GM23338 (cell line): Measurements from ENCODE around the gene RAD21L1. TPM values are rescaled to one million over a fixed set of nuclear protein-coding genes. Genes with fewer than 3 reads are reported as not detected.

Experiments
- ATAC-seq: fragments of 200-7000 bp; cut with Tn5 transposase; 3 replicates; pipeline ENCODE4 v1.9.1; 2020
- DNase-seq: peaks from one replicate; pipeline ENCODE4 v3.0.0-alpha.2; 2015; ENCODE audit warnings: low spot score
- H2AFZ ChIP-seq: fragments of 200-600 bp; sonication (generic); 2 replicates; pipeline ENCODE4 v1.8.0; 2016; ENCODE audit warnings: antibody characterized with exemption, mild to moderate bottlenecking, moderate library complexity
- H3F3A ChIP-seq: fragments of 200-600 bp; sonication (generic); replicated peaks from 2 replicates; pipeline ENCODE4 v1.8.0; 2017; ENCODE audit warnings: antibody characterized with exemption, mixed run types, low read depth
- H3K27ac ChIP-seq: fragments of 200-600 bp; sonication (generic); 2 replicates; pipeline ENCODE4 v1.6.1; 2016; ENCODE audit warnings: low read depth
- H3K27me3 ChIP-seq: fragments of 200-600 bp; sonication (generic); 2 replicates; pipeline ENCODE4 v1.8.0; 2016; ENCODE audit warnings: mild to moderate bottlenecking, mixed run types, moderate library complexity; ENCODE audit not compliant: insufficient read depth
- H3K36me3 ChIP-seq: fragments of 200-600 bp; sonication (generic); 2 replicates; pipeline ENCODE4 v1.8.0; 2016; ENCODE audit warnings: mild to moderate bottlenecking; ENCODE audit not compliant: insufficient read depth
- H3K4me1 ChIP-seq: fragments of 200-600 bp; sonication (generic); 2 replicates; pipeline ENCODE4 v1.8.0; 2016; ENCODE audit warnings: mild to moderate bottlenecking, moderate library complexity; ENCODE audit not compliant: insufficient read depth
- H3K4me2 ChIP-seq: fragments of 200-600 bp; sonication (generic); 2 replicates; pipeline ENCODE4 v1.7.1; 2017; ENCODE audit warnings: mixed run types
- H3K4me3 ChIP-seq: fragments of 200-600 bp; sonication (generic); 2 replicates; pipeline ENCODE4 v1.6.1; 2016; ENCODE audit warnings: mixed run types
- H3K79me2 ChIP-seq: fragments of 200-600 bp; sonication (generic); replicated peaks from 2 replicates; pipeline ENCODE4 v1.8.0; 2017; ENCODE audit warnings: mild to moderate bottlenecking; ENCODE audit not compliant: insufficient read depth
- H3K9me2 ChIP-seq: fragments of 200-600 bp; sonication (generic); 2 replicates; pipeline ENCODE4 v1.8.0; 2017; ENCODE audit not compliant: insufficient read depth
- H4K20me1 ChIP-seq: fragments of 200-600 bp; sonication (generic); replicated peaks from 2 replicates; pipeline ENCODE4 v1.8.0; 2017; ENCODE audit warnings: mild to moderate bottlenecking; ENCODE audit not compliant: insufficient read depth
- H3K27ac Mint-ChIP-seq: 2 replicates; pipeline ENCODE4 v1.8.0; 2020; ENCODE audit warnings: inconsistent platforms, mild to moderate bottlenecking, moderate library complexity, mixed read lengths
- H3K27me3 Mint-ChIP-seq: 3 replicates; pipeline ENCODE4 v1.8.0; 2022; ENCODE audit warnings: low read depth, mild to moderate bottlenecking, moderate library complexity, mixed read lengths, inconsistent platforms; ENCODE audit not compliant: insufficient read depth, poor library complexity
- H3K36me3 Mint-ChIP-seq: 3 replicates; pipeline ENCODE4 v1.8.0; 2021; ENCODE audit warnings: low read depth, mild to moderate bottlenecking, inconsistent platforms, moderate library complexity, mixed read lengths
- H3K4me1 Mint-ChIP-seq: 3 replicates; pipeline ENCODE4 v1.8.0; 2020; ENCODE audit warnings: mild to moderate bottlenecking, inconsistent platforms, mixed read lengths
- H3K4me3 Mint-ChIP-seq: 3 replicates; pipeline ENCODE4 v1.8.0; 2021; ENCODE audit warnings: moderate library complexity, mild to moderate bottlenecking, inconsistent platforms, mixed read lengths
- H3K9me3 Mint-ChIP-seq: 3 replicates; pipeline ENCODE4 v1.8.0; 2020; ENCODE audit warnings: moderate library complexity, mild to moderate bottlenecking, inconsistent platforms, mixed read lengths
- EZH2 ChIP-seq: fragments of 200-600 bp; sonication (generic); IDR thresholded peaks from one replicate; pipeline ENCODE4 v1.8.0; 2017; ENCODE audit warnings: antibody characterized with exemption, mild to moderate bottlenecking, low read depth; ENCODE audit not compliant: unreplicated experiment
- EZH2phosphoT487 ChIP-seq: fragments of 200-600 bp; sonication (generic); IDR thresholded peaks from one replicate; pipeline ENCODE4 v1.8.1; 2018; ENCODE audit warnings: antibody characterized with exemption; ENCODE audit not compliant: unreplicated experiment
- JUNB ChIP-seq: IDR thresholded peaks from one replicate; pipeline ENCODE4 v1.6.1; 2016; ENCODE audit warnings: antibody characterized with exemption; ENCODE audit not compliant: unreplicated experiment
- POLR2AphosphoS5 ChIP-seq: IDR thresholded peaks from 2 replicates; pipeline ENCODE4 v1.6.1; 2016; ENCODE audit warnings: antibody characterized with exemption, low read depth
- ZNF114 ChIP-seq: fragments of 250-450 bp; sonication (Bioruptor Pico); IDR thresholded peaks from 2 replicates; pipeline ENCODE4 v1.5.0; 2020; ENCODE audit warnings: mild to moderate bottlenecking, moderate library complexity
- ZNF331 ChIP-seq: fragments of 250-450 bp; sonication (Bioruptor Pico); IDR thresholded peaks from 2 replicates; pipeline ENCODE4 v1.5.0; 2020; ENCODE audit warnings: low read depth, mild to moderate bottlenecking, moderate library complexity
- polyA plus RNA-seq: library from polyadenylated mRNA; unstranded; fragments of >200 nt; fragmentation: Nextera tagmentation; extraction: Ambion mirVana; gene quantifications from 2 replicates; pipeline ENCODE4 v1.2.1, GENCODE V29; 2016
- total RNA-seq: library from RNA; depleted of rRNA; stranded (reverse); fragments of >200 nt; shearing (Covaris generic); gene quantifications from 2 replicates; pipeline ENCODE4 v1.2.3, GENCODE V29; 2014
- TF ChIP-seq, protein P1 (sequence below): fragments of 250-450 bp; sonication (Bioruptor Pico); IDR thresholded peaks from 2 replicates; pipeline ENCODE4 v1.5.0; 2020; ENCODE audit warnings: mild to moderate bottlenecking, moderate library complexity
- TF ChIP-seq, protein P2 (sequence below): IDR thresholded peaks from 2 replicates; pipeline ENCODE4 v1.6.1; 2016; ENCODE audit warnings: antibody characterized with exemption

RAD21L1 gene
- total and polyA plus RNA-seq, 2 experiments from 2014 or later = 0.10 to 0.95 TPM

DNA sequence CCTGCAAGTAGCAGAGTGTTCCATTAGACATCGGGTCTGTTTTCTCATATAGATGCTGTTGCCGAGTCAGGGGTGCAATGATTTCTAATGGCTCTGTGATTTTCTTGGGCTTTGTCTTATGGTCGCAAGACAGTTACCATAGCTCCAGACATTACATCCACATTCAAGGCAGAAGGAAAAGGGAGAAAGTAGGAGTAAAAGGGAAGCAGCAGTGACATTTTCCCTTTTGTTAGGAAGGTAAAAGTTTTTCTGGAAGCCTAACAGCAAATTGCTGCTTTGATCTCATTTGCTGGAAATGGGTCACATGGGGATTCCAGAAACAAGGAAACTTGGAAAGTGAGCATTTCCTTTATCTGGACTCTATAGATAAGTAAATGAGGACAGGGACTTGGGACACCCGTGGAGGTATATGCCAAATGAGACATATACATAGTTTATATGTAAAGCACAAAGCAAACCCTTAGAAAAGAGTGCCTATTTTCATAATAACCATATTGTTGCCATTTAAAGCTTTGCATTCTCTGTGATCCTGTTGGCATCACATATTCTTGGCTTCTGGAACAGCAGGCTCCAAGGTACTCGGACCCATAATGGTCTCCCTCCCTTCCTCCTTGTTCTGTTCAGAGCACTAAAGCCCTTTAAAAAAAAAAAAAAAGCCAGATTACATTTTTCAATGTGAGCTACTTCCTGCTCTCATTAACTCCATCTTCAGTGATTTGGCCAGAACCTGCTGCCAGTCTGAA, 22.9 kb upstream of the RAD21L1 start, which contains the start of gene C20orf202 (continued):
- TF ChIP-seq, protein P1, sequence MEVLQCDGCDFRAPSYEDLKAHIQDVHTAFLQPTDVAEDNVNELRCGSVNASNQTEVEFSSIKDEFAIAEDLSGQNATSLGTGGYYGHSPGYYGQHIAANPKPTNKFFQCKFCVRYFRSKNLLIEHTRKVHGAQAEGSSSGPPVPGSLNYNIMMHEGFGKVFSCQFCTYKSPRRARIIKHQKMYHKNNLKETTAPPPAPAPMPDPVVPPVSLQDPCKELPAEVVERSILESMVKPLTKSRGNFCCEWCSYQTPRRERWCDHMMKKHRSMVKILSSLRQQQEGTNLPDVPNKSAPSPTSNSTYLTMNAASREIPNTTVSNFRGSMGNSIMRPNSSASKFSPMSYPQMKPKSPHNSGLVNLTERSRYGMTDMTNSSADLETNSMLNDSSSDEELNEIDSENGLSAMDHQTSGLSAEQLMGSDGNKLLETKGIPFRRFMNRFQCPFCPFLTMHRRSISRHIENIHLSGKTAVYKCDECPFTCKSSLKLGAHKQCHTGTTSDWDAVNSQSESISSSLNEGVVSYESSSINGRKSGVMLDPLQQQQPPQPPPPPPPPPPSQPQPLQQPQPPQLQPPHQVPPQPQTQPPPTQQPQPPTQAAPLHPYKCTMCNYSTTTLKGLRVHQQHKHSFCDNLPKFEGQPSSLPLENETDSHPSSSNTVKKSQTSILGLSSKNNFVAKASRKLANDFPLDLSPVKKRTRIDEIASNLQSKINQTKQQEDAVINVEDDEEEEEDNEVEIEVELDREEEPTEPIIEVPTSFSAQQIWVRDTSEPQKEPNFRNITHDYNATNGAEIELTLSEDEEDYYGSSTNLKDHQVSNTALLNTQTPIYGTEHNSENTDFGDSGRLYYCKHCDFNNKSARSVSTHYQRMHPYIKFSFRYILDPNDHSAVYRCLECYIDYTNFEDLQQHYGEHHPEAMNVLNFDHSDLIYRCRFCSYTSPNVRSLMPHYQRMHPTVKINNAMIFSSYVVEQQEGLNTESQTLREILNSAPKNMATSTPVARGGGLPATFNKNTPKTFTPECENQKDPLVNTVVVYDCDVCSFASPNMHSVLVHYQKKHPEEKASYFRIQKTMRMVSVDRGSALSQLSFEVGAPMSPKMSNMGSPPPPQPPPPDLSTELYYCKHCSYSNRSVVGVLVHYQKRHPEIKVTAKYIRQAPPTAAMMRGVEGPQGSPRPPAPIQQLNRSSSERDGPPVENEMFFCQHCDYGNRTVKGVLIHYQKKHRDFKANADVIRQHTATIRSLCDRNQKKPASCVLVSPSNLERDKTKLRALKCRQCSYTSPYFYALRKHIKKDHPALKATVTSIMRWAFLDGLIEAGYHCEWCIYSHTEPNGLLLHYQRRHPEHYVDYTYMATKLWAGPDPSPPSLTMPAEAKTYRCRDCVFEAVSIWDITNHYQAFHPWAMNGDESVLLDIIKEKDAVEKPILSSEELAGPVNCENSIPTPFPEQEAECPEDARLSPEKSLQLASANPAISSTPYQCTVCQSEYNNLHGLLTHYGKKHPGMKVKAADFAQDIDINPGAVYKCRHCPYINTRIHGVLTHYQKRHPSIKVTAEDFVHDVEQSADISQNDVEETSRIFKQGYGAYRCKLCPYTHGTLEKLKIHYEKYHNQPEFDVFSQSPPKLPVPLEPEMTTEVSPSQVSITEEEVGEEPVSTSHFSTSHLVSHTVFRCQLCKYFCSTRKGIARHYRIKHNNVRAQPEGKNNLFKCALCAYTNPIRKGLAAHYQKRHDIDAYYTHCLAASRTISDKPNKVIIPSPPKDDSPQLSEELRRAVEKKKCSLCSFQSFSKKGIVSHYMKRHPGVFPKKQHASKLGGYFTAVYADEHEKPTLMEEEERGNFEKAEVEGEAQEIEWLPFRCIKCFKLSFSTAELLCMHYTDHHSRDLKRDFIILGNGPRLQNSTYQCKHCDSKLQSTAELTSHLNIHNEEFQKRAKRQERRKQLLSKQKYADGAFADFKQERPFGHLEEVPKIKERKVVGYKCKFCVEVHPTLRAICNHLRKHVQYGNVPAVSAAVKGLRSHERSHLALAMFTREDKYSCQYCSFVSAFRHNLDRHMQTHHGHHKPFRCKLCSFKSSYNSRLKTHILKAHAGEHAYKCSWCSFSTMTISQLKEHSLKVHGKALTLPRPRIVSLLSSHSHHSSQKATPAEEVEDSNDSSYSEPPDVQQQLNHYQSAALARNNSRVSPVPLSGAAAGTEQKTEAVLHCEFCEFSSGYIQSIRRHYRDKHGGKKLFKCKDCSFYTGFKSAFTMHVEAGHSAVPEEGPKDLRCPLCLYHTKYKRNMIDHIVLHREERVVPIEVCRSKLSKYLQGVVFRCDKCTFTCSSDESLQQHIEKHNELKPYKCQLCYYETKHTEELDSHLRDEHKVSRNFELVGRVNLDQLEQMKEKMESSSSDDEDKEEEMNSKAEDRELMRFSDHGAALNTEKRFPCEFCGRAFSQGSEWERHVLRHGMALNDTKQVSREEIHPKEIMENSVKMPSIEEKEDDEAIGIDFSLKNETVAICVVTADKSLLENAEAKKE = no peak
- TF ChIP-seq JUNB = no peak

DNA sequence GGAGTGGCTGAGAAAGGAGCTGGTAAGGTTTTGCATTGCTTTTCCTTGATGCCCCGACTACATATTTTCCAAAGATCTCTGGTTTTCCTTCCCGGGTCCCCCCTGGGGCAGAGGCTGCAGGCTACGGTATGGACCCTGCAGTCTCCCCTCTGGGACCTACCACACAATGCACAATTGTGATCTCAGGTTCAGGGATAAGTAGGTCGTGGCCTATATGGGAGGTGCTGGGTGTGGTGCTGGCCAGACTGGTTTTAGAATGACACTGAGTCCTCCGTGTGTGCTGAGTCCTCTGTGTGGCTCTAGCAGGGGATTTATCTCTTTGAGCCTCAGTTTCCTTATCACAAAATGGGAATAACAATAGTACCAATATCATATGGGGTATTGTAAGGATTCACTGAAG, 22.2 kb upstream of the RAD21L1 start:
- no peak overlapping the region for H3K27ac Mint-ChIP-seq
- H4K20me1 ChIP-seq = no peaks in the 10 kb centered on the region; the same call in 1 of the 2 replicates
- H3K9me2 ChIP-seq = no peaks in the 10 kb centered on the region
- H3K4me1 ChIP-seq = no peaks in the 10 kb centered on the region
- no peak overlapping the region for H3K27ac ChIP-seq
- no peak overlapping the region for H3K4me2 ChIP-seq
- H3K9me3 Mint-ChIP-seq = no peaks in the 10 kb centered on the region
- no peaks in the 10 kb centered on the region for H3K4me1 Mint-ChIP-seq
- no peak overlapping the region for H3K4me3 ChIP-seq
- ATAC-seq (no peak; the same call in 2 of the 3 replicates), DNase-seq (no peak)
- no peaks in the 10 kb centered on the region for H3K27me3 ChIP-seq
- no peaks in the 10 kb centered on the region for H3F3A ChIP-seq
- no peaks in the 10 kb centered on the region for H3K79me2 ChIP-seq
- peaks cover 3% of the 10 kb centered on the region for H3K27me3 Mint-ChIP-seq
- H3K36me3 ChIP-seq = no peaks in the 10 kb centered on the region
- H3K4me3 Mint-ChIP-seq = no peak overlapping the region
- H2AFZ ChIP-seq = no peak overlapping the region
- no peaks in the 10 kb centered on the region for H3K36me3 Mint-ChIP-seq
- no peak for TF ChIP-seq POLR2AphosphoS5
- TF ChIP-seq, protein P1 = no peak
- TF ChIP-seq ZNF114 (CRISPR knock-in tag) = no peak
- TF ChIP-seq ZNF331 (CRISPR knock-in tag) = no peak
- no peak for TF ChIP-seq EZH2phosphoT487
- no peak for TF ChIP-seq EZH2
- TF ChIP-seq, protein P2, sequence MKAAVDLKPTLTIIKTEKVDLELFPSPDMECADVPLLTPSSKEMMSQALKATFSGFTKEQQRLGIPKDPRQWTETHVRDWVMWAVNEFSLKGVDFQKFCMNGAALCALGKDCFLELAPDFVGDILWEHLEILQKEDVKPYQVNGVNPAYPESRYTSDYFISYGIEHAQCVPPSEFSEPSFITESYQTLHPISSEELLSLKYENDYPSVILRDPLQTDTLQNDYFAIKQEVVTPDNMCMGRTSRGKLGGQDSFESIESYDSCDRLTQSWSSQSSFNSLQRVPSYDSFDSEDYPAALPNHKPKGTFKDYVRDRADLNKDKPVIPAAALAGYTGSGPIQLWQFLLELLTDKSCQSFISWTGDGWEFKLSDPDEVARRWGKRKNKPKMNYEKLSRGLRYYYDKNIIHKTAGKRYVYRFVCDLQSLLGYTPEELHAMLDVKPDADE = no peak
